Islet of Langerhans (tissue), 1 donor: Measurements from ENCODE around the gene CCNC.

Experiments
- FAIRE-seq: peaks from one replicate; lab custom pipeline; 2011; peaks lifted over from hg19 to GRCh38; lab: Jason Lieb, UNC

The CCNC gene

DNA sequence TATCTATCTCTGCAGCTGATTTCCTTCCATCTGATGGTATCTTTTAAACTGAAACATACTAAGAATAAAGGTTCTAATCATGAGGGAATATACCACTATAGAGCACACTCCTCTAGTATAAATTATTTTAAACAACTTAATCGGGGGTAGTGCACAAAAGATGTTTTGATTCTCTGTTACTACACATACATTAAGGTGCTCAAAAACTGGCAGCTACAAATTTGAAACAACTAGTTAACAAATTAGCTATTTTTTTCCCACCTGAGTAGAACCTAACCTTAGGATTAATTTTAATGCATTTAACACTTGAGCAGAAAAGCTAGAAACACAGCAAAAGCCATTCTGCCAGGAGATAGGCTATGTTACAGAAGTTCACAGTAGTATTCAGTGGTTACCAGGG is 23.0 kb downstream of the CCNC start:
- no peak for FAIRE-seq

DNA sequence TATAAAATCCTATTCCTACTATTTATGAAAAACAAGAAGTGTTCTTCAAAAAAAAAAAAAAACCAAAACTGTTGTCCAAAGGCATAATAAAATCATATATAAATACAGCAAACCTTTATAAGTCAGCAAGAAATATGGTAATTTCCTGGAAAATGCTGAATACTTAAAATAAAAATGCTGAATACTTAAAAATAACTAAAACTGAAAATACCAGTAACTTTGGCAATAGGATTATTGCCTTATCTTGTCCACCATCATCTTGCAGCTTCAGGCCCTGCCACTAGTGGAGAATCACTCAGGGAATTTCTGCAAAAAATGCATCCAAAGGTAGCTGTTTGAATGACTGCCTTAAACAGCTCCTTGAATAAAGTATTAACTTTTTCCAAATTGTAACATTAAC is 24.5 kb downstream of the CCNC start:
- no peak for FAIRE-seq

DNA sequence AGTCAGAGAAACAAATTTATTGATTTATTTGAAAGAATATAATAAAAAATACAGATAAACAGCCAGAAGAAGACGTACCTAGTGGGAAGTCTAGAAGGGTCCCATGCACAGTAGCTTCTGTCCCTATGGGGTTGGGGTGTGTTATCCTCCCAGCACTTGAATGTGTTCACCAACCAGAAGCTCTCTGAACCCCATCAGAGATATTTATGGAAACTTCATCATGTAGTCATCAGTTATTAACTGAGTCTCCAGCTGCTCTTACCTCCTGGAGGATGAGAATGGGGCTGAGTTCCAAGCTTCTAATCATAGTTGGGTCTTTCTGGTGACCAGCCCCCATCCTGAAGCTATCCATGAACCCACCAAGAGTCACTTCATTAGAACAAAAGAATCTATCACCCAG is 37.8 kb downstream of the CCNC start:
- FAIRE-seq: no peak

DNA sequence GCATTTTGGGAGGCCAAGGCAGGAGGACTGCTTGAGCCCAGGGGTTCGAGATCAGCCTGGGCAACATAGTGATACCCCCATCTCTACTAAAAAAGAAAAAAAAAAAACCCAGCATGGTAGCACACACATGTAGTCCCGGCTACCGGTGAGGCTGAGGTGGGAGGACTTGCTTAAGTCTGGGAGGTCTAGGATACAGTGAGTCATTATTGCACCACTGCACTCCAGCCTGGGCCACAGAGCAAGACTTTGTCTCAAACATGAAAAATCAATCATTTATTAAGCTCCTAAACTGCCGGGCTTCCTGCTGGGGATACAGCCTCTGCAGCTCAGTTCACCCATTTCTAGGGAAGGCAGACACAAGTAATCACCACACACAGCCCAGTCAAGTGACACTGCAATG is 45.9 kb downstream of the CCNC start:
- FAIRE-seq: no peak

DNA sequence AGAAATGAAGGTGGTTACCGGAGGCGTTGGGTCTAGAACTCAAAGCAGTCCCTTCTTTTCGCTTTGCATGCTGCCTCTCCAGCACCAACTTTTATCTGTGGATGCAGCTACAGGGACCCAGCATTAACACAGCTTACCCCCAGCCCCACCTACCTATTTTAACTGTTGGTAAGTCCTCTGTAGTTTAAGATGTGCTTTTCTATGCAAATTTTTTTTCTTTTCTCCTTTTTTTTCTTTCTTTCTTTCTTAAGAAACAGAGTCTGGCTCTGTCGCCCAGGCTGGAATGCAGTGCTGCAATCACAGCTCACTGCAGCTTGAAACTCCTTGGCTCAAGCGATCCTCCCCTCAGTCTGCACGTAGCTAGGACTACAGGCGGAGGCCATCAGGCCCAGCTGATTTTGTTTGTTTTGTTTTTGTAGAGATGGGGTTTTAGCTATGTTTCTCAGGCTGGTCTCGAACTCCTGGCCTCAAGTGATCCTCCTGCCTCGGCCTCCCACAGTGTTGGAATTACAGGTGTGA is 46.8 kb downstream of the CCNC start:
- no peak for FAIRE-seq

DNA sequence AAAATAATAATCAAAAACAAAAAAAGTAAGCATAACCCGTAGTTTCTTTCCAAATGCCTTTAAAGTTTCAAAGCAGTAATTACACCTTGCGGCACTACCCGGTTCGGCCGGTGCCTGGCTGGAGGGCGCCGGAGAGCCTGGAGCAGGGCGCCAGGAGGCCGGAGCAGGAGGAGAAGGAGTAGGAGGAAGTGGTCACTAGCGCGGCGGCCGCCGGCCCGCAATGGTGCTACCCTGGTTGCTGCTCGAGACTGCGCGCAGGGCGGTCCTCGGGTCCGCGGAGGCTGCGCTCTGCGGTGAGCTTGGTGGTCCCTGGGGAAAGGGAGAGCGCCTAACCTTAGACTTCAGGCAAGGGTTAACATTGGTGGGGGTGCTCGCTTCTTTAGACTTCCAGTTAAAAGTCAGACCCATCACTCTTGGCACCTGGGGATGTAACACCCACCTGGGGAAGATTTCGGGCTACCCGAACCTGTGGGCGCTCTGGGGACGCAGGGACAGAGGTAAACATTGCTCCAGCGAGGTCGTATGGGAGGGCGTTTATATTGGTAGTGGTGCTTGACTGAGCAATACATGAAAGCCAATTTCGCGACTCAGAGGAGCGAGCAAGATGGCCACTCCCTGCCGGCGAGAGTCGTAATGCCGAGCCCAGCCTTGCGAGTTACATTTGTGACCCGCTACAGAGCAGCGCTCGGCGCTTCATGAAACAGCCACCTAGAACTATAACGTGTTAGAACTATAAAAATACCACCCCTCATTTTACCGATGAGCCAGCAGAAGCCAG is 47.4 kb downstream of the CCNC start:
- FAIRE-seq: no peak

DNA sequence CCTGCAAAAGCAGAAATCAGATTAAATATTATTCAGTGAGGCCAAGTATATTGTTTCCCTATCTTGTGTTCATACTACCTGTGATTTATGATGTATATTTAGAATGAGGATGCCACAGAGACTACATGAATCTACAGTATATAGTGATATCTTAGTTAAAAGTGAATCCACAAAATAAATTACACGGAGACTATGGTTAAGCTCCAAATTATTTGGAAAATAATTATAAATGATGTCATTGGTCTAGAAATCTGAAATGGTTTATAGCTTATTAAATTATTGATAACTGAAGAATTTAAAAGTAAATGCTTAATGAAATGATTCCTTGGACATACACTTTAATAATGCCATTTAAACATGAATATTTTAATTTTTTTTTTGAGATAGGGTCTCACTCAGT is 49.0 kb downstream of the CCNC start:
- no peak for FAIRE-seq

DNA sequence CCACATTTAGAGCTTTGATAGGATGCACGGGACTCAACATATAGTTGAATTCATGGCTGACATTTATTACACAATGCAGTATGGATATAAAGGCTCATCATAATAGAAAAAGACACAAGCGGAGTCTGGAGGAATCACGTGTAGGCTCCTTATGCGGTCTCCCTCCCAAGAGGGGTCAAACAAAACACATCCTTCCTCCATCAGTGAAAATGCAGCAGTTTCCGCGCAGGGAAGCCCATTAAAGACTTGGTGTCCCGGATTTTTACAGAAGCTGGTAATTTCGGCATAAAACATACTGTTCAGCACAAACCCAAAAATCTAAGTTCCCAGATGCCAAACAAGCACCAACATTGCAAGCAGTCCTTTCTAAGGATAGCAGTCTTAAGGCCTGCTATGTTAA is 54.4 kb downstream of the CCNC start:
- FAIRE-seq: no peak

DNA sequence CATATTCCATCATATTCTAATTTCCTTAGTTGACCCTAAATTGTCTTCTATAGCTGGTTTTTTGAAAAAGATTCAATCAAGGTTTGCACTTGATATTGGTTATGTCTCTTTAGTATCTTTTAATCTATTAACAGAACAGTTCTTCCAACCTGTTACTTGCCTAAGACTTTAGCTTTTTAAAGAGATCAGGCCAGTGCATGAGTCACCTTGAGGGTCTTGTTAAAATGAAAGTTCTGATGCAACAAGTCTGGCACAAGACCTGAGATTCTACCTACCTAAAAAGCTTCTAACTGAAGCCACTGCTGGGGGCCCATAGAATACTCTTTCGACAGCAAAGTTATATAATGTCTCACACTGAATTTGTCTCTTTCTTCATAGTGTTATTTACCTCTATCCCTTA is 56.4 kb downstream of the CCNC start:
- FAIRE-seq: no peak

DNA sequence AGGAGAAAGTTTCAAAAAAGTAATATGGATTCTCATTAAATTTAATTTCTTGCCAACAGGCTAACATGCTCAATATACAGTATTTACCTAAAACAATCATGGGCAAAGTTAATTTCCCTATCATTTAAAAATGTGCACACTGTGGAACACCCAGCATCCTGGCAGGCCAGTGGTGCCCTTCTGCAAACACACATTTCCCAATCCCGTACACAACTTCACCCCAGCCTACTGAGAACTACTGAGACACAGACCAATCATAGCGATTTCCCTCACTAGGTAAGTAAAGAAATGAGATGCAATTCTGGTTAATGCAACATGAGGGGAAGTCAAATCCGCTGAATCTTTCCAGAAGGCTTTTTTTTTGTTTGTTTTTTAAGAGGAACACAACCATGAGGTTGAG is 60.8 kb downstream of the CCNC start:
- no peak for FAIRE-seq

DNA sequence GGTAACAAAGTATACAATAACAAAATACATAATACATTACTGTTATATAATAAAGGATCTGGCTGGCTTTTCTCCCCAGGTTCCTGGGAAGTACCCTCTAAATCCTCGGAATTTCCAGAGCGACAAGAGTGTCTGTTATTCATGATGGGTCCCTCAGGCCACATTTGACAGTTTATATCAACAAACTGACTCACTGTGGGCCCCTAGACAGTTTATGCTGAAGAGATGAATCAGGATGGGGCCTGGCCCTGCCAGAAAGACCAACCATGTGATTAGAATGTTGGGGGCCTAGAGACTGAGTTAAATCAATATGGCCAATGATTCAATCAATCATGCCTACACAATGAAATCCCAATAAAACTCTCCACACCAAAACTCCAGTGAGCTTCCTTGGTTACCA is 66.7 kb downstream of the CCNC start:
- FAIRE-seq: no peak

DNA sequence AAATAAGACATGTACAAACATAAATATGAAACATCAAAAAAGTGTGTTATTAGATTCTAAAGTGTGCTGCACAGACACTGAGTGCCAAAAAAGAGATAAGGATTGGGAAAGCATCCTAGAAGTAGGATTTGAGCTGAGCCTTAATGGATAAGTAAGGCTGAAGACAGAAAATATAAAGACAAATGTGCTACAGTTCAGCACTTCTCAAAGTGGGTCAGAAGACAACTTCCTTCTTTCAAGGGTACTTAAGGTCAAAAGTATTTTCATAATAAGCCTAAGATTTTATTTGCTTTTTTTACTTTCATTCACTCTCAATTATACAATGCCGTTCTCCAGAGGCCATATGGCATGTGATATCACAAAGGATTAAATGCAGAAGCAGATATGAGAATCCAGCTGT is 70.0 kb downstream of the CCNC start:
- no peak for FAIRE-seq

DNA sequence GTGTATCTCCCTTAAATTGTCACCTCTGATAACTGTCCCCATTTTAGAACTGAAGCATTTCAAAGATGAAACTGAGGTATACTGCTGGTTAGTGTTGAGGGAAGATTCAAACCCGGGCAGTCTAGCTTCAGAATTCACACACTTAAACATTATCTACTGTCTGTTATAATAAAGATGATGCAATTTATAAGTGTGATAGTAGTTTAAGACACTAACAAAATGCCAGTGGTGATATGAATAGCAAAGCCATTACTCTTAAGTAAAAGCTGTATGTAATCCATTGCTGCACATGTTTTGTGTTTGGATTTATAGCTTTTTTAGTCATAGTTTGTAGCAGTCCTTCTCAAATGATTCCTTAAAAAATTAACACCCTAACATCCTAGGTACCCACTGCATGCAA is 73.0 kb downstream of the CCNC start:
- FAIRE-seq: no peak
